Thymus (tissue), 11 donors: ENCODE results near the gene OXNAD1. TPM values are rescaled to one million over a fixed set of nuclear protein-coding genes. Genes with fewer than 3 reads are reported as not detected.

ENCODE experiments used
- DNase-seq, 9 donors: peaks; one replicate each; pipeline ENCODE4 v3.0.0-alpha.2; 2013; ENCODE audit warnings: low spot score in 9 of 9, low read depth in 6 of 9, missing footprints in 1 of 9
- H3K27ac ChIP-seq, 2 donors: one replicate each; pipeline ENCODE4 v1.5.1; 2013; ENCODE audit warnings: control low read depth in 1 of 2, low read depth in 1 of 2, low read length in 1 of 2, mild to moderate bottlenecking in 1 of 2, moderate library complexity in 1 of 2
- H3K27me3 ChIP-seq, 2 donors: one replicate each; pipeline ENCODE4 v1.5.1; 2013; ENCODE audit warnings: low read length in 1 of 2; ENCODE audit not compliant: control insufficient read depth in 2 of 2, insufficient read depth in 1 of 2
- H3K36me3 ChIP-seq, 2 donors: one replicate each; pipeline ENCODE4 v1.5.1; 2013; ENCODE audit warnings: low read length in 1 of 2, mild to moderate bottlenecking in 1 of 2, moderate library complexity in 1 of 2; ENCODE audit not compliant: control insufficient read depth in 2 of 2, insufficient read depth in 2 of 2
- H3K4me1 ChIP-seq, 2 donors: one replicate each; pipeline ENCODE4 v1.5.1; 2013; ENCODE audit warnings: low read length in 2 of 2; ENCODE audit not compliant: control insufficient read depth in 2 of 2, insufficient read depth in 2 of 2
- H3K4me3 ChIP-seq, 2 donors: one replicate each; pipeline ENCODE4 v1.5.1; 2013; ENCODE audit warnings: low read length in 2 of 2, control low read depth in 1 of 2, mild to moderate bottlenecking in 1 of 2
- H3K9me3 ChIP-seq, 2 donors: one replicate each; pipeline ENCODE4 v1.5.1; 2013; ENCODE audit warnings: low read length in 1 of 2, mild to moderate bottlenecking in 1 of 2; ENCODE audit not compliant: control insufficient read depth in 2 of 2, insufficient read depth in 1 of 2
- WGBS: extraction: QIAGEN DNeasy Blood & Tissue Kit; methylation state at CpG from one replicate; pipeline ENCODE4 v1.1.7; 2013; 5-methylcytosine and 5-hydroxymethylcytosine counted together
- polyA plus RNA-seq: library from polyadenylated mRNA; stranded (reverse); fragments of 200-250 nt; gene quantifications from one replicate; pipeline ENCODE4 v1.2.3, GENCODE V29; 2013
- total RNA-seq: library from RNA; stranded (reverse); fragments of 120-200 nt; gene quantifications from one replicate; pipeline ENCODE4 v1.2.4, GENCODE V29; 2013
- donor health status: healthy.

OXNAD1 gene
- total and polyA plus RNA-seq, 2 donors = 31.6 to 34.4 TPM

- peak in 1 of 9 donors; percentile 68 for DNase-seq
- Histone ChIP-seq H3K27ac (peak overlapping the region; percentile 25 to 44), H3K36me3 (peaks cover 33 to 62% of the 10 kb centered on the region in 2 donors), H3K27me3 (no peaks in the 10 kb centered on the region), H3K9me3 (no peaks in the 10 kb centered on the region), H3K4me3 (no peak overlapping the region), H3K4me1 (peaks cover 22 to 27% of the 10 kb centered on the region in 2 donors)
- 78% methylated on average over 1 of the region's 1 CpG for WGBS
Observed at GRCh38 chr3:16338999-16339398, 74.0 kb downstream of the OXNAD1 start.

GRCh38 chr3:16343101-16343500 lies 78.1 kb downstream of the OXNAD1 start:
- Histone ChIP-seq H3K9me3 (peaks cover 0 to 4% of the 10 kb centered on the region in 2 donors), H3K36me3 (peaks cover 32 to 68% of the 10 kb centered on the region in 2 donors), H3K27ac (no peak overlapping the region), H3K4me3 (no peak overlapping the region), H3K4me1 (peaks cover 17 to 26% of the 10 kb centered on the region in 2 donors), H3K27me3 (no peaks in the 10 kb centered on the region)
- no peak for DNase-seq
- WGBS = 98% methylated on average over 1 of the region's 1 CpG

- H3K27ac ChIP-seq = no peak overlapping the region
- peaks cover 5 to 11% of the 10 kb centered on the region in 2 donors for H3K4me1 ChIP-seq
- DNase-seq = no peak
- H3K27me3 ChIP-seq = no peaks in the 10 kb centered on the region
- WGBS = 96% methylated on average over 7 of the region's 7 CpGs
- H3K9me3 ChIP-seq = peaks cover 0 to 4% of the 10 kb centered on the region in 2 donors
- H3K36me3 ChIP-seq = peaks cover 54 to 88% of the 10 kb centered on the region in 2 donors
- H3K4me3 ChIP-seq = no peak overlapping the region
Observed at GRCh38 chr3:16346413-16347081, 81.5 kb downstream of the OXNAD1 start.

GRCh38 chr3:16347548-16347947 lies 82.5 kb downstream of the OXNAD1 start:
- 97% methylated on average over 4 of the region's 4 CpGs for WGBS
- H3K36me3 ChIP-seq = peaks cover 55 to 96% of the 10 kb centered on the region in 2 donors
- peaks cover 5 to 11% of the 10 kb centered on the region in 2 donors for H3K4me1 ChIP-seq

GRCh38 chr3:16349986-16350596 lies 85.1 kb downstream of the OXNAD1 start:
- WGBS = 81% methylated on average over 2 of the region's 2 CpGs
- no peak for DNase-seq
- H3K27ac ChIP-seq = no peak overlapping the region
- H3K9me3 ChIP-seq = peaks cover 0 to 4% of the 10 kb centered on the region in 2 donors
- peaks cover 55 to 96% of the 10 kb centered on the region in 2 donors for H3K36me3 ChIP-seq
- H3K4me1 ChIP-seq = peaks cover 5 to 9% of the 10 kb centered on the region in 2 donors
- no peaks in the 10 kb centered on the region for H3K27me3 ChIP-seq
- no peak overlapping the region for H3K4me3 ChIP-seq

More at GRCh38 chr3:16347548-16347947, 82.5 kb downstream of the OXNAD1 start:
- Histone ChIP-seq H3K27ac (no peak overlapping the region), H3K27me3 (no peaks in the 10 kb centered on the region), H3K9me3 (peaks cover 0 to 4% of the 10 kb centered on the region in 2 donors), H3K4me3 (no peak overlapping the region)
- no peak for DNase-seq

GRCh38 chr3:16350597-16351318 lies 85.7 kb downstream of the OXNAD1 start:
- peaks cover 55 to 96% of the 10 kb centered on the region in 2 donors for H3K36me3 ChIP-seq
- 93% methylated on average over 5 of the region's 5 CpGs for WGBS
- no peak overlapping the region for H3K27ac ChIP-seq
- no peak for DNase-seq
- peaks cover 0 to 4% of the 10 kb centered on the region in 2 donors for H3K9me3 ChIP-seq
- no peaks in the 10 kb centered on the region for H3K27me3 ChIP-seq
- H3K4me3 ChIP-seq = no peak overlapping the region
- peaks cover 5 to 9% of the 10 kb centered on the region in 2 donors for H3K4me1 ChIP-seq

- H3K27me3 ChIP-seq = no peaks in the 10 kb centered on the region
- 96% methylated on average over 2 of the region's 2 CpGs for WGBS
- no peak overlapping the region for H3K27ac ChIP-seq
- no peak for DNase-seq
- peaks cover 57 to 95% of the 10 kb centered on the region in 2 donors for H3K36me3 ChIP-seq
- peaks cover under 1 to 9% of the 10 kb centered on the region in 2 donors for H3K4me1 ChIP-seq
- no peaks in the 10 kb centered on the region for H3K9me3 ChIP-seq
- no peak overlapping the region for H3K4me3 ChIP-seq
Observed at GRCh38 chr3:16352428-16352827, 87.4 kb downstream of the OXNAD1 start.

GRCh38 chr3:16354291-16354690 lies 89.3 kb downstream of the OXNAD1 start:
- over 99% methylated on average over 3 of the region's 3 CpGs for WGBS
- Histone ChIP-seq H3K27ac (no peak overlapping the region), H3K27me3 (no peaks in the 10 kb centered on the region), H3K9me3 (no peaks in the 10 kb centered on the region), H3K4me3 (no peak overlapping the region), H3K36me3 (peaks cover 53 to 88% of the 10 kb centered on the region in 2 donors), H3K4me1 (peaks cover 4 to 12% of the 10 kb centered on the region in 2 donors)
- no peak for DNase-seq
